SK-MEL-5 (cell line): ENCODE measurements around the gene NR3C2. TPM values are rescaled to one million over a fixed set of nuclear protein-coding genes. Genes with fewer than 3 reads are reported as not detected.

Experiments used
- DNase-seq: peaks from one replicate; pipeline ENCODE4 v3.0.0-alpha.2; 2016; ENCODE audit warnings: low read depth, low spot score
- in situ Hi-C: cut with HindIII; loops from 2 replicates; pipeline ENCODE4 v1.10.0; 2016; ENCODE audit warnings: low sequenced_read_pairs, high pct_unique_total_duplicates, low pct_unique_long_range_greater_than_20kb
- total RNA-seq: library from RNA; depleted of rRNA; stranded (reverse); fragments of >200 nt; shearing (Covaris generic); gene quantifications from 2 replicates; pipeline ENCODE4 v1.2.3, GENCODE V29; 2014

NR3C2 gene
- total RNA-seq, 1 experiment from 2014 or later: 0.32 TPM

GRCh38 chr4:148182230-148182911 lies 259.8 kb downstream of the NR3C2 start:
- in situ Hi-C loops: no loop called here
- no peak for DNase-seq

- in situ Hi-C loops: no loop called here
- no peak for DNase-seq
Measured at GRCh38 chr4:148173397-148174017, 268.7 kb downstream of the NR3C2 start.

- DNase-seq: no peak
- in situ Hi-C loops: no loop called here
Measured at GRCh38 chr4:148171596-148171995, 270.6 kb downstream of the NR3C2 start.

- in situ Hi-C loops: no loop called here
- no peak for DNase-seq
Measured at GRCh38 chr4:148170408-148171365, 271.5 kb downstream of the NR3C2 start.

GRCh38 chr4:148166132-148166591 lies 276.1 kb downstream of the NR3C2 start:
- no peak for DNase-seq
- in situ Hi-C loops: no loop called here

- in situ Hi-C loops: no loop called here
- DNase-seq: no peak
Measured at GRCh38 chr4:148164557-148164956, 277.7 kb downstream of the NR3C2 start.

GRCh38 chr4:148162991-148163390 lies 279.2 kb downstream of the NR3C2 start:
- in situ Hi-C loops: no loop called here
- no peak for DNase-seq

GRCh38 chr4:148162519-148162918 lies 279.7 kb downstream of the NR3C2 start:
- no peak for DNase-seq
- in situ Hi-C loops: no loop called here

- DNase-seq: no peak
- in situ Hi-C loops: no loop called here
Measured at GRCh38 chr4:148161601-148162000, 280.6 kb downstream of the NR3C2 start.

GRCh38 chr4:148159793-148160192 lies 282.4 kb downstream of the NR3C2 start:
- DNase-seq: no peak
- in situ Hi-C loops: no loop called here

- in situ Hi-C loops: no loop called here
Measured at GRCh38 chr4:148154769-148155168, 287.4 kb downstream of the NR3C2 start.

GRCh38 chr4:148152868-148153625 lies 289.2 kb downstream of the NR3C2 start:
- in situ Hi-C loops: no loop called here

More at GRCh38 chr4:148154769-148155168, 287.4 kb downstream of the NR3C2 start:
- no peak for DNase-seq

GRCh38 chr4:148151806-148152205 lies 290.4 kb downstream of the NR3C2 start:
- no peak for DNase-seq
- in situ Hi-C loops: no loop called here

More at GRCh38 chr4:148152868-148153625, 289.2 kb downstream of the NR3C2 start:
- no peak for DNase-seq

- DNase-seq: no peak
- in situ Hi-C loops: no loop called here
Measured at GRCh38 chr4:148145475-148145874, 296.7 kb downstream of the NR3C2 start.

- in situ Hi-C loops: no loop called here
- DNase-seq: no peak
Measured at GRCh38 chr4:148143174-148143573, 299.0 kb downstream of the NR3C2 start.

- no peak for DNase-seq
- in situ Hi-C loops: no loop called here
Measured at GRCh38 chr4:148141501-148141900, 300.7 kb downstream of the NR3C2 start.

- no peak for DNase-seq
- in situ Hi-C loops: no loop called here
Measured at GRCh38 chr4:148126825-148127224, 315.4 kb downstream of the NR3C2 start.
